Parathyroid adenoma (tissue), 2 donors: ENCODE measurements around the gene VPS18.
"Not testable (repeated sequence)": the region's sequence is repeated elsewhere in the genome, so short reads cannot be mapped to it uniquely, and the experiment has no call there.

Source experiments
- H2AFZ ChIP-seq: fragments of 300-600 bp; sonication (generic); one replicate; pipeline ENCODE4 v1.7.0; 2017; ENCODE audit warnings: antibody characterized with exemption, mild to moderate bottlenecking
- H3K27ac ChIP-seq: fragments of 300-600 bp; sonication (generic); one replicate; pipeline ENCODE4 v1.7.0; 2017
- H3K27me3 ChIP-seq: fragments of 300-600 bp; sonication (generic); one replicate; pipeline ENCODE4 v1.7.0; 2017; ENCODE audit warnings: low read length; ENCODE audit not compliant: control insufficient read depth, insufficient read depth
- H3K36me3 ChIP-seq: fragments of 300-600 bp; sonication (generic); one replicate; pipeline ENCODE4 v1.7.0; 2017; ENCODE audit warnings: low read length; ENCODE audit not compliant: control insufficient read depth, insufficient read depth
- H3K4me1 ChIP-seq: fragments of 300-600 bp; sonication (generic); one replicate; pipeline ENCODE4 v1.7.0; 2017; ENCODE audit warnings: control low read depth
- H3K4me2 ChIP-seq: fragments of 300-600 bp; sonication (generic); one replicate; pipeline ENCODE4 v1.7.0; 2017; ENCODE audit warnings: low read length
- H3K4me3 ChIP-seq: fragments of 300-600 bp; sonication (generic); one replicate; pipeline ENCODE4 v1.7.0; 2017; ENCODE audit warnings: low read depth, low read length
- H3K79me2 ChIP-seq: fragments of 300-600 bp; sonication (generic); one replicate; pipeline ENCODE4 v1.7.0; 2017; ENCODE audit warnings: control low read depth
- H3K9ac ChIP-seq: fragments of 300-600 bp; sonication (generic); one replicate; pipeline ENCODE4 v1.7.0; 2017; ENCODE audit warnings: mild to moderate bottlenecking
- H3K9me3 ChIP-seq: fragments of 300-600 bp; sonication (generic); one replicate; pipeline ENCODE4 v1.7.0; 2017; ENCODE audit warnings: low read length; ENCODE audit not compliant: control insufficient read depth
- TF ChIP-seq, protein P1 (sequence below): fragments of 300-600 bp; sonication (generic); IDR thresholded peaks from one replicate; pipeline ENCODE4 v1.7.0; 2017; ENCODE audit warnings: antibody characterized with exemption, mild to moderate bottlenecking
- donor health status: primary hyperparathyroidism.

The VPS18 gene

DNA sequence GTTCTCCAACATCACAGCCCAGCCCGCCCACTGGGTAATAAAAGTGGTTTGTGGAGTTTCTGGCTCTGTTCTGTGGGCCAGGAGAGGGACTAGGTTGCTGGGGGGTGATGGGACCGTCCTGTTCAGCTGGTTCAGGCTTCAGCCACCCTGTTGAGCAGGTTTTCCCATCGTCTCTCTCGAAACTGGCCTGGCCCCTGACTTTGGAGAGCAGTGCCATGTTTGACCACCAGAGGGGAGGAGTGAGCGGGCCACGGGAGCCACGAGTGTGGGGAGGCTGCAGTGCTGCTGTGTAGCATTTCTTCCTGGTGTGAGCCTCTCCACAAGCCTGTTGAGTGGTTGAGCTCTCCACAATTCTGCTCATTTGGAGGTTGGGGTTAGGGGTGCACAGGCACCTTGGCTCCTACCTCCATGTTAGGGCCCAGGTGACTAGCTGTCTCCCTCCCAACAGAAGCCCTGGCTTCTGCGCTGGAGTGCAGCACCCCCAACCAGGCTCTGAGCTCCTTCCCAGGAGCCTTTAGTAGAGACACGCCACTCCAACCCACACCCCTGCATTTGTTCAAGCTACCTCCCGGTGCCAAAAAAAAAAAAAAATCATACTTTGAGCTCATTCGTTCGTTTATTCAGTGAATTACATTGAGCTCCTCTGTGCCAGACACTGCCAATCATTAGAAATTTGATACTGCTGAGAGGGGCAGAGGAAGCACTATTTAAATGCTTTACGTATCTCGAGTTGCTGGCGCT is 36.5 kb upstream of the VPS18 start:
- H3K79me2 ChIP-seq: no peaks in the 10 kb centered on the region
- H3K4me2 ChIP-seq: no peak overlapping the region
- H3K36me3 ChIP-seq: no peaks in the 10 kb centered on the region
- H3K9ac ChIP-seq: no peak overlapping the region
- H3K4me3 ChIP-seq: no peak overlapping the region
- no peak overlapping the region for H3K27ac ChIP-seq
- TF ChIP-seq, protein P1, sequence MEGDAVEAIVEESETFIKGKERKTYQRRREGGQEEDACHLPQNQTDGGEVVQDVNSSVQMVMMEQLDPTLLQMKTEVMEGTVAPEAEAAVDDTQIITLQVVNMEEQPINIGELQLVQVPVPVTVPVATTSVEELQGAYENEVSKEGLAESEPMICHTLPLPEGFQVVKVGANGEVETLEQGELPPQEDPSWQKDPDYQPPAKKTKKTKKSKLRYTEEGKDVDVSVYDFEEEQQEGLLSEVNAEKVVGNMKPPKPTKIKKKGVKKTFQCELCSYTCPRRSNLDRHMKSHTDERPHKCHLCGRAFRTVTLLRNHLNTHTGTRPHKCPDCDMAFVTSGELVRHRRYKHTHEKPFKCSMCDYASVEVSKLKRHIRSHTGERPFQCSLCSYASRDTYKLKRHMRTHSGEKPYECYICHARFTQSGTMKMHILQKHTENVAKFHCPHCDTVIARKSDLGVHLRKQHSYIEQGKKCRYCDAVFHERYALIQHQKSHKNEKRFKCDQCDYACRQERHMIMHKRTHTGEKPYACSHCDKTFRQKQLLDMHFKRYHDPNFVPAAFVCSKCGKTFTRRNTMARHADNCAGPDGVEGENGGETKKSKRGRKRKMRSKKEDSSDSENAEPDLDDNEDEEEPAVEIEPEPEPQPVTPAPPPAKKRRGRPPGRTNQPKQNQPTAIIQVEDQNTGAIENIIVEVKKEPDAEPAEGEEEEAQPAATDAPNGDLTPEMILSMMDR: peak; percentile 87
- no peak overlapping the region for H2AFZ ChIP-seq
- H3K9me3 ChIP-seq: no peaks in the 10 kb centered on the region
- H3K4me1 ChIP-seq: no peaks in the 10 kb centered on the region
- H3K27me3 ChIP-seq: no peaks in the 10 kb centered on the region

DNA sequence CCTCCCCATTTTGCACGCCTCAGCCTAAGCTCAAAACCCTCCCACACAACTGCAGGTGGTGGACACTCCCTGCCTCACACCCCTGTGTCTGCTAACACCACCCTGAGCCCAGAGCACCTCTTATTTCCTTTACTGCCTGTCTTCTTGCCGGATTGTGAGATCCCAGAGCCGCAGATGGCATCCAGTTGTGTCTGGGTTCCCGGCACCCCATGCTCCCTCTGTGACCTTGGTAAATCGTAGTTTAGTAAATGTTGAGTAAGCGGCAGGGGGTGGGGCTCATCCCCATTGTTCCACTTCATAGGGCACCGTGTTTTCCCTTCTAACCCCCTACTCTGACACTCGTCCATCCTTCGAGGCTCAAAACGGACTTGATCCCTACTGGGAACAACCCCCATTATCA is 35.5 kb upstream of the VPS18 start:
- no peak overlapping the region for H3K9ac ChIP-seq
- no peaks in the 10 kb centered on the region for H3K79me2 ChIP-seq
- no peaks in the 10 kb centered on the region for H3K36me3 ChIP-seq
- no peak overlapping the region for H3K27ac ChIP-seq
- H3K4me2 ChIP-seq: no peak overlapping the region
- no peak overlapping the region for H3K4me3 ChIP-seq
- H2AFZ ChIP-seq: no peak overlapping the region
- H3K4me1 ChIP-seq: no peaks in the 10 kb centered on the region
- H3K9me3 ChIP-seq: no peaks in the 10 kb centered on the region
- TF ChIP-seq, protein P1: no peak
- H3K27me3 ChIP-seq: no peaks in the 10 kb centered on the region

DNA sequence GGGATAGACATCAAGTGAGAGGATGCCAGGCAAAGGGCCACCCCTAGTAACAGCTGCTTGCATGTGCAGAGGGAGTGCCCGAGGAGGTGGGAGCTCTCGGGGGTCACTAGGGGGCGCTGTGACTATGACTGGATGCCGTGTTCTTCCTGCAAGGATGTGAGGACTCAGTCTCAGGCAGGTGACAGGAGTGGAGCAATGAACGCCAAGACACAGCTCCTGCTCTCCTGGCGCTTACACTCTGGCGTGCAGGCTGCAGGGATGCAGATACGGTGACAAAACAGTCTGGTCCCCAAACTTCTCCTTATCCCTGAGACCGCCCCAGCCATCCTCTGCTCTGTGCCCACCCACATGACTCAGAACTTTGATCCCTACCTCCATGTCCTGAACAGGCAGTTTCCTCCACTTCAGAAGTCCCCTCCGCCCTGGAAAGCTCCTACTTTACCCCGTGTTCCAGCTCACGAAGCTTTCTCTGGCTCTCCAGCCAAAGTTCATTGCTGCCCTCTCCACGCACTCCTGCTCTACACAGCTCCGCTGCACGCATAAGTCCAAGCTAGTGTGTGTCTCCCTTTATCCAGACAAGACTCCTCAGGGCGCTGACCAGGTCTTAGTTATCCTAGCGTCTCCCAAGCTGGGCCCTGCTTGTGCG is 34.9 kb upstream of the VPS18 start:
- Histone ChIP-seq H3K9ac (no peak overlapping the region), H3K4me1 (no peaks in the 10 kb centered on the region), H3K36me3 (no peaks in the 10 kb centered on the region), H3K9me3 (no peaks in the 10 kb centered on the region), H3K27ac (no peak overlapping the region), H3K27me3 (no peaks in the 10 kb centered on the region), H3K79me2 (no peaks in the 10 kb centered on the region), H2AFZ (no peak overlapping the region), H3K4me2 (no peak overlapping the region), H3K4me3 (no peak overlapping the region)
- TF ChIP-seq, protein P1: peak; percentile 65

DNA sequence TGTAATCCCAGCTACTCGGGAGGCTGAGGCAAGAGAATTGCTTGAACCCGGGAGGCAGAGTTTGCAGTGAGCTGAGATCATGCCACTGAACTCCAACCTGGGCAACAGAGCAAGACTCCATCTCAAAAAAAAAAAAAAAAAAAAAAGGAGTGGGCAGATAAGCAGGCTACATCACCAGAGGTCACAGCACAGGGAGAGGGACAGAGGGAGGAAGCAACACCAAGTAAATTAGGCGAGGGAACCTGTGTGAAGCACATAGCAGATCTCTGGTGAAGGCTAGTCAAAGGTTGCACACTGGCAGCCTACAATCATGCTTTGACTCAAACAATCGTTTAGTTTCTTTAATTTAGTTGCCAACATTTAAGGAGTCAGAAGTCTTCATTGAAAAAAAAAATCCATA is 33.1 kb upstream of the VPS18 start:
- H2AFZ ChIP-seq, H3K9me3 ChIP-seq, H3K4me1 ChIP-seq, H3K9ac ChIP-seq, H3K27ac ChIP-seq, H3K4me3 ChIP-seq, H3K36me3 ChIP-seq, H3K79me2 ChIP-seq, H3K4me2 ChIP-seq, H3K27me3 ChIP-seq: not testable (repeated sequence)

DNA sequence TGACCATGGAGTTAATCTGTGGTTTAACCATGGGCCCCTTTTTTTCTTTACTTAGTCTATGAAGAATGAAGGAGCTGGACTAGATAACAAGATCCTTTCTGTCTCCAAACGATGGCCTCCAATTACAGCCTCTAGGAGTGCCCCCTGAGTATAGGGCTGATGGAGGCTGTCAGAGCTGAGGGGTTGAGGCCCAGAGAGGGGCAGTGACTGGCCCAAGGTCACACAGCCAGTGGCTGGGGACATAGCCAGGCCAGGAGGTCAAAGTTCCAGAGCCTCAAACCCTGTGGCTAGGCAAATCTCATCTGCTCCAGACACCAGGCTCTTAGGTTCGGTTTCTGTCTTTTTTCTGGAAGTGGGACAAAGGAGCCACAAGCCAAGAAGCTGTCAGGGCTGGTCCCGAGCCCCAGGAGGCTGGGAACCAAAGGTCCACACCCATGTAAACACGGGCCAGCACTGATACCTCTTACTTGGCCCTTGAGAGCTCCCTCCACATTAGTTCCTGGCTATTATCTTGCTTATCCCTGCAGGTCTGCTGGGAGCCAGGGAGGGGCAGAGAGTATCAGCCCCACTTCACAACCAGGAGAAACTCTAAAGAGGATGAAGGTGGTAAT is 30.5 kb upstream of the VPS18 start:
- Histone ChIP-seq H3K4me3 (no peak overlapping the region), H3K79me2 (no peaks in the 10 kb centered on the region), H3K9ac (no peak overlapping the region), H3K4me1 (no peaks in the 10 kb centered on the region), H2AFZ (no peak overlapping the region), H3K9me3 (no peaks in the 10 kb centered on the region), H3K27me3 (no peaks in the 10 kb centered on the region), H3K4me2 (no peak overlapping the region), H3K36me3 (no peaks in the 10 kb centered on the region), H3K27ac (no peak overlapping the region)
- TF ChIP-seq, protein P1: no peak
